Measurements from ENCODE around the gene CRYGC. TPM values are rescaled to one million over a fixed set of nuclear protein-coding genes. Genes with fewer than 3 reads are reported as not detected.
"Not testable (repeated sequence)": the region's sequence is repeated elsewhere in the genome, so short reads cannot be mapped to it uniquely, and the experiment has no call there.

CRYGC gene
- total RNA-seq, 1 donor from 2014 or later: not detected

DNA sequence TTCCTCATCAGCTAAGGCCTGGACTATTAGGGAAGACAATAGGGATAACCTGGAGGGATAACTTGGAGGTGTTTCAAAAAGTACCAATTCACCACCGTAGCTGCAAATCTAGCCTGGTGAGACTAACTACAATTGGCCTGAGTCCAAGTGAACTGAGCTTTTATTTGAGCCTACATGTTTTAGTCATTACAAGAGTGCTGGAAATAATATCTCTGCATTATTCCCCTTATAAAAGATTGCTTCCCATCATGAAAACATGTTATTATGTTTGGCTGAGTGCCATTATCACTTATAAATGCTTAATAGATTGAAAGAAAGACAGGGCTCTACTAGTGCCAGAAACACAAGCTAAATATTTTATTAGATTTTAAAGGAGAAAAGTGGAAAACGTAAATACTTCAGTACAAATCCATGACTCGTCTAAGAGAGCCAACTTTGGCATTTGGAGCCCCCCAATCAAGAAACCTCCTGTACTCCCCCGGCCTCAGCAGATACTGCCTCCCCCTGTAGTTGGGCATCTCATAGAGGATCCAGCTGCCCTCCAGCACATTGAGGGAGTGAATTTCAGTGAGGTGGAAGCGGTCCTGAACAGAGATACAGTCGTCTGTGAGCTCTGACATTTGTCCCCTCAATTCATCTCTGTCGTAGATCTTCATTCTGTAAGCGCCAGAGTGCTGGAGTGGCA lies 12.8 kb upstream of the CRYGC start:
- DNase-seq: no peak
- intact Hi-C loops (cut with micrococcal nuclease): no loop called here

DNA sequence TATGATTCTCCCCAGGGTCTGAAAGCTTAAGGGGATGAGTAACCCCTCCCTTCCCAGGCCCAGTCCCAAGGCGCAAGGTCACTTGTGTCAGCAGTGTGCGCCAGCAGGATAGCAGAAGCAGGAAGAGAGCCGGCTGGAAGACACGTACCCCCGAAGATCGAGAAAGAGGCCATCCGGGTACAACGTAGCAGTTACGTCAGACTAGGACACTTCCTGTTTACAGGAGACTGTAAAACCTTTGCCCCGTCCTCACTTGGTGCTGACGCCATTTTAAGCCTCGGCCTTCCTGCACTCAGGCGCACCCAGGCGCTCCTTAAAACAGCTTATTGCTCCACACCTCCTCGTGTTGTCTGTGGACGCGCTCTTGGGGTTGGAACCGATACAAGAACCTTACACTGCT lies 9.8 kb upstream of the CRYGC start:
- no peak for DNase-seq
- intact Hi-C loops (cut with micrococcal nuclease): no loop called here
- ATAC-seq: no peak

More for the DNA sequence above, 12.8 kb upstream of the CRYGC start:
- ATAC-seq: no peak

DNA sequence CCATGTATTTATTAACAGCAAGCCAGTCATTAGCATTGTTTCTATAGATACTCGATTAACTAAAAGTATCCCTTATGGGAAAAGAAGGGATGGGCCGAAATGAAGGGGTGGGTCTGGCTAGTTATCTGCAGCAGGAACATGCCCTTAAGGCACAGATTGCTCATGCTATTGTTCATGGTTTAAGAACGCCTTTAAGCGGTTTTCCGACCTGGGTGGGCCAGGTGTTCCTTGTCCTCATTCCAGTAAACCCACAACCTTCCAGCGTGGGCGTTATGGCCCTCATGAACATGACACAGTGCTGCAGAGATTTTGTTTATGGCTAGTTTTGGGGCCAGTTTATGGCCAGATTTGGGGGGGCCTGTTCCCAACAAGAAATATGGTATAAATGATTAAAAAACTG lies 8.7 kb upstream of the CRYGC start:
- ATAC-seq; intact Hi-C loops (cut with micrococcal nuclease); DNase-seq: not testable (repeated sequence)

- intact Hi-C loops (cut with micrococcal nuclease): no loop called here
- ATAC-seq (no peak), DNase-seq (no peak)
Observed at GRCh38 chr2:208136716-208137094, 7.1 kb upstream of the CRYGC start.

- DNase-seq: no peak
- no peak for ATAC-seq
- intact Hi-C loops (cut with micrococcal nuclease): no loop called here
Observed at GRCh38 chr2:208135794-208136715, 6.4 kb upstream of the CRYGC start.

- ATAC-seq (no peak), DNase-seq (no peak)
- intact Hi-C loops (cut with micrococcal nuclease): no loop called here
Observed at GRCh38 chr2:208134928-208135586, 5.4 kb upstream of the CRYGC start.

- intact Hi-C loops (cut with micrococcal nuclease): no loop called here
- ATAC-seq: no peak
- no peak for DNase-seq
Observed at GRCh38 chr2:208130712-208131110, 1.1 kb upstream of the CRYGC start.

DNA sequence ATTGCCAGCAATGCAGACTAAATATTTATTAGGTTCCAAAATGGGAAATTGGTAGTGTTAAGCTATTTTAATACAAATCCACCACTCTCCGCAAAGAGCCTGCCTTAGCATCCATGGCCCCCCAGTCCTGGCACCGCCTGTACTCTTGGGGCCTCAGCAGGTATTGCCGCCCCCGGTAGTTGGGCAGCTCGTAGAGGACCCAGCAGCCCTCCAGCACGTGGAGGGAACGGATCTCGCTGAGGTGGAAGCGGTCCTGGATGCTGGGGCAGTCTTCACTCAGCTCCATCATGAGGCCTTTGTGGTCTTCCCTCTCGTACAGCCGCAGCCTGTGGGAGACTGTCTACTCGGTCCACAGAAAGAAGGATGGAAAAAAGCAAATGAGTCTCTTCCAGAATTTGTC lies 1.5 kb downstream of the CRYGC start:
- ATAC-seq: no peak
- no peak for DNase-seq
- intact Hi-C loops (cut with micrococcal nuclease): no loop called here

- ATAC-seq (no peak), DNase-seq (no peak)
- intact Hi-C loops (cut with micrococcal nuclease): no loop called here
Observed at GRCh38 chr2:208127090-208127489, 2.5 kb downstream of the CRYGC start.

DNA sequence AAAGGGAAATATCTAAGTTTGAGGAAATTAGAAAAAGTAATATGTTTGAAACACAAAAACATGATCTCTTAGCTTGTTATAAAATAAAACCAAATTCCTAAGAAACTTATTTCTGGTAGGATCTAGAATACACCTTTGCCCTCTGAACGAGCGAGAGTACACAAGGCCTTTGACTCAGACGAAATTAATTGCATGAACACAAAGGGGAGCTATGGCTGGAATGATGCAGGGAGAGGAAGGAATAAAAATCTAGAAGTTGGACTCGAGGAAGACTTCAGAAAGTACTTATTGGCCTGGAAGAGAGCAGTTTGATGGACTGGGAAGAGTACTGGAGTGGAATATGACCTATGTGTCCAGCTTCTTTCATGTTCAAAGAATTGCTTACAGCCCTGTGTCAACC lies 4.4 kb downstream of the CRYGC start:
- DNase-seq: no peak
- no peak for ATAC-seq
- intact Hi-C loops (cut with micrococcal nuclease): no loop called here

DNA sequence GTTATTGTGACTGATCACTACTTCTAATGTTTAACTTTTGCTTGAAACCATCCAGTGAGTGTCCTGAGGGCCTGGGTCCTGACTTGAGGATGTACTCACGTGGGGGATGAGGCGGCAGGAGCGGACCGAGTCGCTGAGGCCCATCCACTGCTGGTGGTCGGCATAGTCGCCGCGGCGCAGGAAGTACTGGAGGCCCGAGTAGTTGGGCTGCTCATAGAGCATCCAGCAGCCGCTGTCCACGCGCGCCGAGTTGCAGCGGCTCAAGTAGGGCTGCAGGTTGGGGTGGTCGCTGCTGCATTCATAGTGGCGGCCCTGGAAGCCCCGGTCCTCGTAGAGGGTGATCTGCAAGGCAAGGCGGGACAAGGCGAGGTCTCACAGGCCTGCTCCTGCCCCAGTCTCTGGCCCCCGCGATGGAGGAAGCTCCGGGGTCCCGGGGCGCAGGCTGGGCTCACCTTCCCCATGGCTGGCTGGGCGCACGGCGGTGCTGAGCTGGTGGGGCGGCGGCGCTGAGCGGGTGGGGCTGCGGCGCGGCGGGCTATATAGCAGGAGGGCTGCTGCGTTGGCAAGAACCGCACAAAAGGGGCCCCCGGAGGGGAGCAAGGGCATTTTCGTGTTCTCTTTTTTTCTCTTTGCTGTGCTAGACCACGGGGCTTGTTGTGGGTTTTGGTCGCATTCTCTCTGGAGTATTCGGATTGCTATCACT lies 5.5 kb downstream of the CRYGC start, which contains the start of gene CRYGD:
CRYGD (minus strand) TSS at position 512 of the 703 bp plus-strand sequence; CDS start at position 461, 51 bp downstream.
- peak; percentile 15 for ATAC-seq
- DNase-seq; intact Hi-C loops (cut with micrococcal nuclease): not testable (repeated sequence)

- intact Hi-C loops (cut with micrococcal nuclease): no loop called here
- ATAC-seq: no peak
- DNase-seq: no peak
Observed at GRCh38 chr2:208122248-208122647, 7.4 kb downstream of the CRYGC start.

- ATAC-seq (no peak), DNase-seq (no peak)
- intact Hi-C loops (cut with micrococcal nuclease): no loop called here
Observed at GRCh38 chr2:208118918-208119317, 10.7 kb downstream of the CRYGC start.

GRCh38 chr2:208117390-208117789 lies 12.2 kb downstream of the CRYGC start:
- ATAC-seq; intact Hi-C loops (cut with micrococcal nuclease); DNase-seq: not testable (repeated sequence)

DNA sequence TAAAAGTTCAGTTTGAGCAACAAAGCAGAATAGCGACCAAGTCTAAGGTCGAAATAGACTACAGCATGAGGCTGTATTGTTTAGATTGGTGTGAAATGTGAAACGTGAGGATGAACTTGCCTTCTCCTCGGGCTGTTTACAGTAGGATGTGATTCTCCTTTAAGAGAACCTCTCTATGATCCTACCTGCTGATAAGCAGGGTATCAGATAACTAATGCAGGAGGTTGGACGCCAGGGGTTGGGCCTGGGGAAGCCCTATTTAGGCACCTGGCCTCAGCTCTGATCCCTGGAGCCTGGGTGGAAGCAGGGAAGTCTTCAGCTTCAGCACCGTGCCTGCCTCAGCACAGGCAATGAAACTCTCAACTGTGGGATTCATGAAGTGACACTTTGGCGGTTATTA lies 16.7 kb downstream of the CRYGC start:
- no peak for ATAC-seq
- no peak for DNase-seq
- intact Hi-C loops (cut with micrococcal nuclease): no loop called here

- ATAC-seq; DNase-seq; intact Hi-C loops (cut with micrococcal nuclease): not testable (repeated sequence)
Observed at GRCh38 chr2:208112273-208112745, 17.3 kb downstream of the CRYGC start.

GRCh38 chr2:208103616-208104015 lies 26.0 kb downstream of the CRYGC start:
- no peak for ATAC-seq
- intact Hi-C loops (cut with micrococcal nuclease): no loop called here
- no peak for DNase-seq

- intact Hi-C loops (cut with micrococcal nuclease): no loop called here
- ATAC-seq (no peak), DNase-seq (no peak)
Observed at GRCh38 chr2:208101716-208102631, 27.7 kb downstream of the CRYGC start.

Data from left ventricle myocardium superior (tissue), 1 donor.